GM12892 (cell line): ENCODE data around the gene EML6.

Source experiments
- POLR2A ChIP-seq: IDR thresholded peaks from 2 replicates; pipeline ENCODE4 v1.6.1; 2011; ENCODE audit warnings: low read depth, low read length, control low read depth
- POLR2AphosphoS5 ChIP-seq: IDR thresholded peaks from 2 replicates; pipeline ENCODE4 v1.6.1; 2011; ENCODE audit warnings: low read depth, low read length, control low read depth
- TAF1 ChIP-seq: IDR thresholded peaks from 2 replicates; pipeline ENCODE4 v1.6.1; 2011; ENCODE audit warnings: low read depth, mild to moderate bottlenecking, control low read depth, low read length, borderline replicate concordance

DNA sequence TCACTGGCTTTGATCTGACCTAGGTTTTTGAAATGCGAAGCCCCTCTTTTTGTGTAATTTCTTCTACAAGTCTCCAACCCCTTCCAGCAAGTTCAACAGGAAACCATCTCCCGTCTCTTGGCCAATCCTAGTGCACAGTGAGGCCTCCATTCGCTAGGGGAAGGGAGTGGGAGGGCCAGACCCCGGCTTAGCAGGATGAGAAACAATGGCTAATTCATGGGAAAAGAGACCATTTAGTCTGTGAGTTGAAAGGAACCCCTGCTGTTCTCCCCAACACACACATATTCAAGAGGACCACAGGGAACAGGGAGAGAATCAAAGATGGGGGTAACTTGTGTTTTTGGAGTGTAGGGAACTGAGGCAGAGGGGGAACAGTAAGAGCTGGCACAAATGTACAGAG is 243.8 kb downstream of the EML6 start:
- TF ChIP-seq TAF1 (no peak), POLR2A (no peak), POLR2AphosphoS5 (no peak)
